T1000 (cell line): ENCODE results near the gene HDAC11.
"Not testable (repeated sequence)": the region's sequence is repeated elsewhere in the genome, so short reads cannot be mapped to it uniquely, and the experiment has no call there.

ENCODE experiments used
- DNase-seq: peaks from one replicate; lab custom pipeline; 2025; ENCODE audit warnings: mixed read lengths; lab: John Stamatoyannopoulos, UW

HDAC11 gene

DNA sequence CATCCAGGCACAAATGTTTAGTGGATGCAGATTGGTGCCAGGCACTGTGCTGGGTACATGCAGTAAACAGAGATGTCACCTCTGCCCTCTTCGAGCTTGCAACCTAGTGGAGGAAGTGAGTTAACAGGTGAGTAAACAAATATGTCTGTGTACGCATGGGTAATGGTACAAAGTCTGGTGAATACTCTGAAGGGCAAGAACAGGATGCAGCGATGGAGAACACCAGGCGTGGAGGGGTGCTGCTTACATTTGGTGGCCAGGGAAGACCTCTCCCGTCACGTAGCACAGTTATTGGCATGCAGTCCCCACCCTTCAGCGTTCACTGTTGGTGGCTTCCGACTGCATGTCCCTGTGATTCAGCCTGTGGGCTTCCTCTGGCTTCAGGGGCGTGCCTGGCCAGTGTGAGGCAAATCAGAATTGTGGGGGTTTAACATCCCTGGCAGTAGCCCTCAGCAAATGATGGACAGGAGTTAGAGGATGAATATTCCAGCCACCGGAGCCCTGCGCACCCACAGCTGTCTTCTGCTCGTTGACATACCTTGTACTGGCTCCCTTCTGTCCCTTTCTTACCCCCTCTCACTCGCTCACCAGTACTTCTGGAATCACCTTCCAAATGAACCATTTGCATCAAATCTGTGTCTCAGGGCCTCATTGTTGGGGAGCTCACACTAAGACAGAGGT is 9.1 kb upstream of the HDAC11 start:
- no peak for DNase-seq

DNA sequence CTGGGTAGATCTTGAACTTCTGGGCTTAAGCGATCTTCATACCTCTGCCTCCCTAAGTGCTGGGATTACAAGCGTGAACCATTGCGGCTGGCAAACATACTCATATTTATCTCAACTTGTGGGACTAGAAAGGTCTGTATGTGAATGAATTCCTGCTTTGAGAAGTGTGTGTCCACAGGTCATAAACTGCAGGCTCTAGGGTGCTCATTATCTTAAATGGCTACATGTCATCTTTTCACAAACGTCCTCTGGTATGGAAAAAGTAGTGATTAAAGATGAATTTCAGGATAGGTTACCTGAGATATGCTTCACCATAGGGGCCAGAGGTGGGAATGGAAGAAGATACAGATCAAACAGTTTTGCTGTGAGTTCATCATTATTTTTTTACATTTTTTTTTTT is 7.8 kb upstream of the HDAC11 start:
- no peak for DNase-seq

DNA sequence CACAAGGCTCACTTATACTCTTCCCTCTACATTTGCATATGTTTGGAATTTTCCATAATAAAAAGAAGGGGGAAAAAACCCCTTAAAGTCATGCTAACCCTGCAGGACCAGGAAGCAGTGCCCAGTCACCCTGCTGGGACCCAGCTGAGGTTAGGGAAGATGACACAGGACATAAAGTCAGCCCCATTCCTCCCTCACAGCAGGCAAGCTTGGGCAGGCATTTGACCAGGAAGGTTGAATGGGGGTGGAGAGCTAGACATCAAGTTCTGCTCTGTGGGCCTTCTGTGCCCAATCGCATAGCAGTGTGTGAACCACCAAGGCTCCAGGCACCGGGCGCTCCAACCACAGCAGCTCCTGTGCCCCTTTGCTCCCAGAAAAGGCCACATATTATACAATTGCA is 7.1 kb upstream of the HDAC11 start:
- no peak for DNase-seq

DNA sequence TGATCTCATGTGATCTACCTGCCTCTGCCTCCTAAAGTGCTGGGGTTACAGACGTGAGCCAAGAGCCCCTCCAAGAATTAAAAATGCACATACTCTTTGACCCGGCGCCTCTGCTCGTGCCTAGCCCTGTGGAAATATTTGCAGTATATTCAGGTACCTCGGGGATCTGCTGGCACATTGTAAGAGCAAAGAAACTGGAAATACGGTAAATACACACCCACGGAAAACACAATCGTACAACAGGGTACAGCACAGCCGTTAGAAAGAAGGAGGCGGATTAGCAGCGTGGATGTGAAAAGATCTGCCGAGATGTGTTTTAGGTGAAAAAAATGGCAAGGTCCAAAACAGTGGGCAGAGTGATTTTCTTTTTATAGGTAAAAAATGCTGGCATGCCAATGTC is 6.1 kb upstream of the HDAC11 start:
- DNase-seq, result no peak

DNA sequence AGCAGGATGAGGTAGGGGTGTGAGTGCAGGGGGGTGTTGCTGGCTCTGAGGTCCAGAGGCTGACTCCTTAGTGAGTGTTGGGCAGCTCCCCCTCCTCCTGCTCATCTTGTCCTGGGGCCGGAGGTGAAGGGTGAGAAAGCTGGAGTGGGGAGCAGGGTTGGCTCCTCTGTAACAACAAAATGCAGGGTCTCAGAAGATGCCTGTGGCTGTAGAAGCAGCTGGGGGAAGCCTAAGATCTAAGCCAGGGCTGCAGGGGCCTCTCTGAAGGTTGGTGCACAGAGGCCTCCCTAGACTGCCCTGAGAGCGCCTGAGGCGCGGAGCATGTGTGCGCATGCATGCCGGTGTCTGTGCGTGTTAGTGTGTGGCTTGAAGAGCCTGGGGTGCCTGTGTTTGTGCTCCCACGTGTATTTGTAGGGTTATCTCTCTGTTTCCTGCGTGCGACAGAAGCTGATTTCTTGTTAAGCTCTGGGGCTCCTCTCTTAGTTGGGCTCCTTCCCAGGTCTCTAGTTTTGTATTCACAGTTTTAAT is 5.3 kb upstream of the HDAC11 start:
- DNase-seq, result no peak

DNA sequence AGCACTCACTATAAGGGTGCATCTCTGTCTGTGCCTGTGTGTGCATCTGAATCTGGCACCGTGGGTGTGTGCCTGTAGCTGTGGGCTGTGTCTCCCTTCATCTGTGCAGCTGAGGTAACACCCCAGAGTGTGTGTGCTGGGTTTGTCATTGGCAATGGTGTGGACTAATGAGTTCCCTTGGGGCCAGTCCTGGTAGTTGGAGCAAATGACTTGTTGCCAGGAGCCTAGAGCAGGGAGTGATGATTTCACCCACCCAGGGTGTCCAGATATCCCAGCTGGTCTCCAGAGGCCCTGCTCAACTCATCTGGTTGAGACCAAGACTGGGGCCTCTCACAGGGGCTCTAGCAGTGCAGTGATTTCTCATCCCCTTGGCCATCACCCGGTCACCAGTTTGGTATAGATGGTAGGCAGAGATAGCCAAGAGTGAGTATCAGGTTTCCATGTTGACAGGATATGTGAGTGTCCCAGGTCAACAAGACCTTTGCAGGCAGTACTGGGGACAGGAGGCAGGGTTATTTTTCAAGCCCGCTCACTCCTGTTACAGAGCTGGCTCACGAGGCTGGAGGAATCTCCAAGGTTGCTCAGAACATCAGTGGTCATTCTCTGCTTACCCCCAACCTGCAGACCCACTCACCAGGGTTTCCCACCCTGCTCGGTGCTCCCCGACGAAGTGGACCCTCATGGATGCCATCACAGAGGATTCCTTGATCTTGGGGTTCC is 4.1 kb upstream of the HDAC11 start:
- no peak for DNase-seq

DNA sequence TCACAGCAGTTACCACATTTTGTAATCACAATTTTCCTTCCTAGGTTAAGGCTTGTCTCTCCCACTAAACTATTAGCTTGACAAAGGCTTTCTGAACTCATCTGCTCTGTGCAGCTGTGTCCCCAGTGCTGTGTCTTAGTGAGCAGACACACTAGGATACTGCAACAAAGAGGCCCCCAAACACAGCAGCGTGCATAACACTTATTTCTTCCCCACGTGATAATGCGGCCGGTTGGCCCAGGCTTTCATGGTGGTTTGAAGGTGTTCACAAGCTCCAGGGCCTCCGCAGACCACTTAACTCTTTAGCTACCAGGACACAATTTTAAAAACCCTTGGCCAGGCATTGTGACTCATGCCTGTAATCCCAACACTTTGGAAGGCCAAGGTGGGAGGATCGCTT is 2.2 kb upstream of the HDAC11 start:
- DNase-seq, result no peak

DNA sequence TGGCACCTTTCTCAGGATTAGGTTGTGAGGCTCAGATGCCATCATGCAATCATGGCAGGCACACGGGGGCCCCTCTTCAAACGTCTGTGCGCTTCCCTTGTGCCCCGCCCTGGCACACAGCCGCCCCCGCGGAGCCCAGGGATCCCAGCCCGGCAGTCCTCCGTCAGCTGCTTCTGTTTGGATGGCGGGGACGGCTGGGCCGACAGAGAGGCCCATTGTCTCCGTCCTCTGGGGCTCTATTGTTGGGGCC is 849 bp upstream of the HDAC11 start:
- no peak for DNase-seq

DNA sequence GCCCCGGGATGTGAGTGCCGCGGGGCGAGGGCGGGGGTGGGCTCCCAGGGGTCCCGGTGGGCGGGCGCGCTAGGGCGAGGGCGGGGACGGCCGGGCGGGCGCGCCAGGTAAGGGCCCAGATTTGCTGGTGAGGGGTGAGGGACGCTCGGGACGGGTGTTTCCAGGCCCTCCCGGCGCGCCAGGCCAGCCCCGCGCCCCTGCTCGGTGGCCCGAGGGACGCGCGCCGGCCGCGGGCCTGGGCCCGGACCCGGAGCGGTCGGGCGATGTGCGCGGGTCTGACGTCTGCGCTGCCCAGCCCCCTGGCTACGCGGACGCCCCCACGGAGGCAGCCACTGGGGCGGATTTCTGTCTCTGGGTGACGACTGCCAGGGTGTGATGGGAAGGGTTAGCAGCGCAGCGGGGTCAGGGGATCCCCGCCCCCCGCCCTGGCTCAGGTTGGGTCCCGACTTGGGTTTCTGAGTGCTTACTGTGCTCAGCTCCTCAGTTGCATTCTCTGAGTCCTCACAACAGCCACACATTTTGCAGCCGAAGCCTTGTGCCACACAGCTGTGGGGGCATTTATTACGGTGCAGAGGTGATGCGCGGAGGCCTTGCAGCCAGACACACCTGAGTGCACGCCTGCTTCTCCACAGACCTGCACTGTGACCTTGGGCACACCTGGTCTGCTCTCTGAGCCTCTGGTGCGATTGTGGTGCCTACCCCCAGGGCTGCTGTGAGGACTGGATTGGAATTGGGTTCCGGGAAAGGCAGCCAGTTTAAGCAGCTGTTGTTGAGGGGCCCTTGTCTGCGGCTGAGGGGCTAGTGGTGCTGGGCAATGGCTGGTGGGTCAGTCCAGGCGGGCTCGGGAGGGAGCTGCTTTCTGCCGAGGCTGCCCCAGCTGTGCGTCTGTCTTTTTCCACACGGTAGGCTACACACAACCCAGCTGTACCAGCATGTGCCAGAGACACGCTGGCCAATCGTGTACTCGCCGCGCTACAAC is 523 bp downstream of the HDAC11 start:
- no peak for DNase-seq

DNA sequence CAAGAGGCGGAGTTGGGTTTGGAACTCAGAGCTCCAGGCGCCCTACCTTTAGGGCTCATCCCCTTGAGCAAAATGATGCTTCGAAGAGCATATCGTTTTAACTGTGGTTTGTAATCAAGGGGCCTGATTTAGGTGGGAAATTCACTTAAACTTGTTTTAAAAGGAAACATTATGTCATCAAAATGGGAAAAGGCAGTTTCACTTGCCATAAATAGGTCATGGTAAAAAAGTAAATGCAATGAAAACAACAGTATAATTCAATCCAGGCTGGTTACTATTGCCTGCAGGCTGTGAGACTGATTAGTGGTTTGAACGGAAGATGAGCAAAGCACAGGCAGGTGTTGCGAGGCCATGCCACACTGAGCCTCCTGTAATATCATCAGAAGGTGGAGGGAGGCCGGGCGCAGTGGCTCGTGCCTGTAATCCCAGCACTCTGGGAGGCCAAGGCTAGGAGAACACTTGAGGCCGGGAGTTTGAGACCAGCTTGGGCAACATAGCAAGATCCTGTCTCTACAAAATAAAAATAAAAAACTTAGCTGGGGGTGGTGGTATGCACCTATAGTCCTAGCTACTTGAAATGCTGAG is 2.1 kb downstream of the HDAC11 start:
- DNase-seq, result no peak

DNA sequence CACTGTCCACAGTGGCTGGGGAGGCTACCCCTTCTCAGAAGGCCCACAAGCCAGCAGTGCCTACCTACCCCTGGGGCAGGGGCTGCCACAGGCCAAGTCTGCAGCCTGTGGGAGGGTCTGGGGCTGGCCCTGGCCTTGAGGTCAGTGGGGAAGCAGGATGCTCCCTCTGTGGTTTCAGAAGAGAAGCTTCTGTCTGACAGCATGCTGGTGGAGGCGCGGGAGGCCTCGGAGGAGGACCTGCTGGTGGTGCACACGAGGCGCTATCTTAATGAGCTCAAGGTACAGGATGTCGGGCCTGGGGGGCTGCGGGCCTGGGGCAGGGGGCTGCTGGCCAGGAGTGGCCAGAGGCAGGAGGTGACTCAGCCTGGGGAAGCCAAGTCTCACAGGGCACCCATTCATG is 3.2 kb downstream of the HDAC11 start:
- DNase-seq, result no peak

DNA sequence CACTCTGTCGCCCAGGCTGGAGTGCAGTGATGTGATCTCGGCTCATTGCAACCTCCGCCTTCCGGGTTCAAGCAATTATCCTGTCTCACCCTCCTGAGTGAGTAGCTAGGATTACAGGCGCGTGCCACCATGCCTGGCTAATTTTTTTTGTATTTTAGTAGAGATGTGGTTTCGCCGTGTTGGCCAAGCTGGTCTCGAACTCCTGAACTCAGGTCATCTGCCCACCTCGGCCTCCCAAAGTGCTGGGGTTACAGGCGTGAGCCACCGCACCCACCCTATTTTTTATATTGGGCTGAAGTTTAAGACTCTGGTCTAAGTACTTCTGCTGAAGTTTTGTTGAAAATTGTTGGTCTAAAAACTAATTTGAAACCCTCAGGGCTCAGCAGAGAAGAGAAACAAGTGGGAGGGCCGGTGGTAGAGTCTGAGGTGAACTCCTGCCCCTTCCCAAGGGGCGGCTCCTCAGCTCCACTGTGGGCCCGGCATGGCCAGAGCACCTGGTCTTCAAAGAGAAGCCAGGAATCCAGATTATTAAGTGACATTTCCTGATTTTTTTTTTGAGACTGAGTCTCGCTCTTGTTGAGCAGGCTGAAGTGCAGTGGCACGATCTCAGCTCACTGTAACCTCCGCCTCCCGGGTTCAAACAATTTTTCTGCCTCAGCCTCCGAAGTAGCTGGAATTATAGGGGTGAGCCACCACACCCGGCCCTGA is 4.0 kb downstream of the HDAC11 start:
- DNase-seq, result no peak

DNA sequence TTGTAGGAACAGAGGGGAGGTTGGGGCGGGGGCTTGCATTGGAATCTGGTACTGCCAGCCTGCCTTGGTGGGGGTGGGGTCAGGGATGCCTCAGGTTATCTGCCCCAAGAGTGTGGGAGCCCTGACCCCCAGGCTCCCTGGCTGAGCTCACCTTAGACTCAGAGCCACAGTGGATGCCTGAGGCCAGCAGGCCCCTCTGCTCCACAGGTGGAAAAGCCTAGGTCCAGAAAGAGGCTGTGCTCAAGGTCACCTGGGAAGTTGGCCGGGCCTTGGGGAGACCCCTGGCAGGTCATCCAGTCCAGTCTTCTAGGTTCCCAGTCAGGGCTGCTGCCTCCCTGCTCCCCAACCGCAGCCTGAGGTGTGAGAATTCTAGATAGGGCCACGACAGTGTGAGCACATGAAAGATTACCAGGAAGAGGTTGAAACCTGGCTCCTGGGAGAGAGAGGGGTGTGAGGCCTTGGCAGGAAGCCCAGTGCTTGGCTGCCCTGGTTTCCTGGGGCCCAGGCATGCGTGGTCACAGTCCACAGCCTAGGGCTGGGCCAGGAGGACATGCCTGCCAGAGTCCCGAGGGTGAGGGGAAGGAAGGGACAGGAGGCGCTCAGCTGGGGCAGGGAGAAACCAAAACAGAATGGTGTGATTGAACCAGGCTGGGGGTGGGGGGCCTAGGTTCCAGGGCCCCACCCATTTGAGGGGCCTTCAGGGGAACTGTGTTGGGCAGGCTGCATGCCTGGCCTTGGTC is 4.9 kb downstream of the HDAC11 start:
- no peak for DNase-seq

DNA sequence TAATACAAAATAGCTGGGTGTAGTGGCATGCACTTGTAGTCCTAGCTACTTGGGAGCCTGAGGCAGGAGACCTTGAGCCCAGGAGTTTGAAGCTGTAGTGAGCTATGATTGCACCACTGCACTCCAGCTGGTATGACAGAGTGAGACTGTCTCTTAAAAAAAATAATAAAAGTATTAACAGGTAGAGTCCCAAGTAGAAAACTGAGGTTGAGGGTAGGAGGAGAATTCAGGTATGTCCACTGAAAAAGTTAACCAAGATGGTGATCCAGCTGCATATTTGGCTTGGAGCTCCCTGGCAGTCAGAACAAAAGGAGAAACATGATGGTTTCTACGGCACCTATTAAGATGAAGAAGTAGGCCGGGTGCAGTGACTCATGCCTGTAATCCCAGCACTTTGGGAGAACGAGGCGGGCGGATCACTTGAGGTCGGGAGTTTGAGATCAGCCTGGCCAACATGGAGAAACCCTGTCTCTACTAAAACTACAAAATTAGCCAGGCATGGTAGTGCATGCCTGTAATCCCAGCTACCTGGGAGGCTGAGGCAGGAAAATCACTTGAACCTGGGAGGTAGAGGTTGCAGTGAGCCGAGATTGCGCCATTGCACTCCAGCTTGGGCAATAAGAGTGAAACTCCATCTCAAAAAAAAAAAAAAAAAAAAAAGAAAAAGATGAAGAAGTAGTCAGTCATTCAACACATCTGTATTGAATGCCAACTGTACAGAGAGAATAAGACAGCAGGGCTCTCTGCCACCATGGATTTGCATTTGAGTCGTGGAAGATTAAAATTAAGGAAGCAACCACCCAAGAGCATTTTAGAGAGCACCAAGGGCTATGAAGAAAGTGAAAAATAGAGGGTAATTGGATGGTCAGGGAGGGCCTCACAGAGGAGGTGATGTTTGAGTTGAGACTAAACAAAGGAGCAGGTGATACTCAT is 5.8 kb downstream of the HDAC11 start:
- not testable (repeated sequence) for DNase-seq

DNA sequence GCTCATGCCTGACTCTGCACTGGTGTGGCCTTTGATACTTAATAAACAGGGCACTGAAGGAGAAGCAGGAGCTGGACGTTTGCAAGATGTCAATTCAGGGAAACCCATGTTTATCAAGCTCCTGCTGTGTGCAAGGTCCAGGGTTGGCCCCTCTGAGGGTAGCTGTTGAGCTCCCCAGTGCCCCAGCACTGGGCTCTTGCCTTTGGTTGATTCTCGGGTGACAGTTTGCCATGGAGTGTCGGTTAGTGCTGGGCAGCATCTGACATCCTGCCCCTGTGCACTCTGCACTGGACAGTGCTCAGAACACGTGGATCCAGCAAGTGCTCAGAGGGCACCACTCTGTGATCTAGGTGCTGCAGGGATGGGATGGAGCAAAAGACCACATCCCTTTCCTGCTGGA is 7.3 kb downstream of the HDAC11 start:
- no peak for DNase-seq

DNA sequence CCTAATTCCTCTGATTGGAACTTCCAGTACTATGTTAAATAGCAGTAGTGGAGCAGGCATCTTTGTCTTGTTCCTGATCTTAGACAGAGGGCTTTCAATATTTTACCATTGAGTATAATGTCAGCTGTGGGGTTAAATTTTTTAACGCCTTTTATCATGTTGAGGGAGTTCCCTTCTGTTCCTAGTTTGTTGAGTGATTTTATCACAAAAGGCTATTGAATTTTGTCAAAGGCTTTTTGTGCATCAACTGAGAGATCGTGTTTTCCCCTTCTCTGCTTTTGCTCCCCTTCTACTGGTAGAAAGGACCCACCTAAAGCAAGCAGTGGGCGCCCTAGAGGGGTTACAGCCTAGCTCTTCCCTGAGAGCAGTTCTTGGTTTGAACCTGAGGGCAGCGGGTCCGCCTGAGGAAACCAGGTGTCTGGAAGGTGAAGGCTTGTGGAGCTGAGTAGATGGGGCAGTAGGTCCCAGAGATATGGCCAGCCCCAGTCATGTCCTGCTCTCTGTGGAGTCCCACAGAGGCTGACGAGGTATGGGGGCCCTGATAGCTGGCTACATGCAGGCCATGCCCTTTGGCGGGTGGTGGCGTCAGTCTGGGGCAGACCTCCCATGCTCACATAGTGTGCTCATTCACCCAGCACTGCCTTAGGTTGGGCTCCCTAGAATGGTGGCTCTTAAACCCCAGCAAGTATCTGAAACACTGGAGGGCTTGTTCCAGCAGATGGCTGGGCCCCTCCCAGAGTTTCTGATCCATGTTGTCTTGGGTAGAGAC is 11.3 kb downstream of the HDAC11 start:
- DNase-seq, result no peak

DNA sequence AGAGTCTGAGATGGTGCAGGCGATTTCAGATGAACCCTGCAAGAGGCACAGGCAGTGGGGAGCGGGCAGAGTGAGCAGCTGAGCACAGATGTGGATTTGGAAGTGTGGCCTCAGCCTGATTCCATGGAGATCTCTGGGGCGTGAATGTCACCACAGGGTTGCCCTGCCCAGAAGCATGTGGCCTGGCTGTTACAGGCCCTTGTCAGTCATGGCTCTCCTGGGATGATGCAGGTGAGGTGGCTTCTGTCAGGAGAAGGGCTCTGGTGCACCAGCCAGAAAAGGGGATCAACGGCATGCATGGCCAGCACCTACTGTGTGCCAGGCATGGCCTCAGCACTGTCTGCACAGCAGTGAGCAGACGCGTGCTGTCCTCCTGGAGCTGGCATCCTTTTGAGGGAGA is 11.9 kb downstream of the HDAC11 start:
- no peak for DNase-seq

DNA sequence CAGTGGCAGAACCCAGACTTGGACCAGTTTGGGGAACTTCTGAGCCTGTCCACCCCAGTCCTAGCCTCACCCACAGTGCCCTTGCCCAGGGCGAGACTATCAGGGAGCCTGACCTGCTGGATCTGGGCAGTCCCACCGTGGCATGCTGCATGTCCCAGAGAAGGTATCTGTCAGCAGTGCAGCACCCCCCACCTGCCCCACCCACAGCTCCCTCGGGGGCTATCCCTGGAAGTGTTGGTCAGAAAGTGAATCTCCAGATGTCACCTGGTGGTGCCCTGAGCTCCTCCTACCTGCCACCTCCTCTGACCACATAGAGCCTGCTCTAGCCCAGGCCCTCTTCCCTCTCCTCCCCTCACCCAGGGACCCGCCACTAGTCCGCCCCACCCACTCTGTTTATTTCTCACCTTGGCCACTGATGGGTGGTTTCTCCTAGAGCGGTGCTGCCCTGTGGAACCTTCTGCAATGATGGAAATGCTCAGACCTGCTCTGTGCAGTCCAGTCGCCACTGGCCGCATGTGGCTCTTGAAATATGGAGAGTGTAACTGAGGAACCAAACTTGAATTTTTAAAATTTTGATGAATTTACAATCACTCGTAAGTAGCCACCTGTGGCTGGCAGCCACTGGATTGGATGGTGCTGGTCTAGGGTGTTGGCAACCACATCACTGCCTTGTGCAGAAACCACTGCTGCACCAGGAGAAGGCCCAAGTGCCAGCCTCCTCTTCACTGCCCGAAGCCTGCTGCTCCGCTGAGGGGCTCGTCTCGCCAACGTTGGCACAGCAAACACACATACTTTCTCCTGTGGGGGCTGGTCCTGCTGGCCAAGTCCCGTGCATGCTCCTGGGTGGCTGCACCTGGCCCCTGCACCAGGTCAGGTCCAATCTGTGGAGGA is 13.1 kb downstream of the HDAC11 start:
- DNase-seq, result no peak
